ENCODE data around the gene GAB2. TPM values are rescaled to one million over a fixed set of nuclear protein-coding genes. Genes with fewer than 3 reads are reported as not detected.

GAB2 gene
- total and polyA plus RNA-seq, 2 of the 13 experiments (the other 11 are each of a cell fraction or from before 2014, with no cell fraction given), result 4.1 to 8.6 TPM

DNA sequence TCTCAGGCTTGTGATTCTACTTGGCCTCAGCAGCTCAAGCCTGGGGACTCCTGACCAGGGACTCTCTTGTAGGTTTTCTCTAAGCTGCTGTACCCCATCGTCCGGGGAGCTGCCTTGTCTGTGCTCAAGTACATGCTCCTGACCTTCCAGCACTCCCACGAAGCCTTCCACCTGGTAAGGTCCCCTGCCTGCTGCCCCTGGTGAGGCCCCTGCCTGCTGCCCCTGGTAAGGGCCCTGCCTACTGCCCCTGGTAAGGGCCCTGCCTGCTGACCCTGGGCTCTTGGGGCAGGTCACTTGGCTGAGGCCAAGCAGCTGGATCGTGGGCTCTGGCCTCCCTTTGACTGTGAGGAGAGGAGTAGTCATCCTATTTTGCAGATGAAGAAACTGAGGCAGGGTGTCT is 217.6 kb downstream of the GAB2 start:
- no peak for ATAC-seq
- intact Hi-C loops (cut with micrococcal nuclease; ENCODE audit: unreplicated experiment), result no loop called here
- no TSS peak for BruUV-seq (replicated peaks)

DNA sequence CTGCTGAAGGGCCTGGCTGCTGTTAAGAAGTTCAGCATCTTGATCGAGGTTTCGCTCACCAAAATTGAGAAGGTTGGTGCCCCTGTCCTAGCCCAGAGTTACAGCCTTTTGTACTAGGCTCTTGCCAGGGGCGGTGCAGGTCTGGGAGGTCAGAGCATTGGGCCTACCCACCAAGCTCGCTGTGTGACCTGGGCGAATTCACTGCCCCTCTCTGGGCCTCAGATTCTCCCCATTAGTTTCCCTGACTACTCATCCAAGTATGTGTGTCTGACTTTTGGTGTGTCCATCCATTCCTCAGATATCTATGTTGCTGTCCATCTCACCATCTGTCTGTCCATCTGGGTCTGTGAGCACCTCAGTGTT is 218.0 kb downstream of the GAB2 start:
- TF ChIP-seq ZNF768 (CRISPR knock-in tag; IDR thresholded peaks at IDR 0.05) (peak; percentile 92), ZNF713 (CRISPR knock-in tag; IDR thresholded peaks at IDR 0.05) (no peak)
- BruUV-seq (replicated peaks), result no TSS peak
- WGBS (ENCODE audit: low lambda C conversion rate), result no CpG with 5 or more reads among the region's 5 CpGs
- in situ Hi-C loops (cut with HindIII; ENCODE audit: extremely low pct_ligation_motif_present, low pct_unique_long_range_greater_than_20kb), result no loop called here
- Histone ChIP-seq H3K4me3 (replicated peaks in 1 of 3; ENCODE audit: insufficient read depth in 1 of 3, low read depth in 2 of 3, low read length in 3 of 3) (no peak overlapping the region), H3K4me2 (ENCODE audit: low read depth, low read length) (no peak overlapping the region), H2AFZ (ENCODE audit: low read length) (no peak overlapping the region), H4K20me1 (ENCODE audit: insufficient read depth, low read length) (no peaks in the 10 kb centered on the region), H3K36me3 (replicated peaks in 1 of 2; ENCODE audit: control insufficient read depth in 1 of 2, insufficient read depth in 2 of 2, low read length in 2 of 2) (peaks cover 12 to 32% of the 10 kb centered on the region in 2 experiments; a peak in 4 of 5 replicates), H3K9ac (ENCODE audit: insufficient read depth, low read depth, low read length) (no peak overlapping the region), H3K27me3 (ENCODE audit: control insufficient read depth in 1 of 2, insufficient read depth in 2 of 2, low read length in 2 of 2) (no peaks in the 10 kb centered on the region), H3K4me1 (ENCODE audit: insufficient read depth, low read length) (peaks cover 38% of the 10 kb centered on the region), H3K79me2 (ENCODE audit: insufficient read depth, low read length) (no peaks in the 10 kb centered on the region), H3K9me3 (ENCODE audit: low read length) (no peaks in the 10 kb centered on the region), H3K27ac (ENCODE audit: extremely low read length, insufficient read depth, low read length) (no peak overlapping the region)
- ChIA-PET POLR2A (no interaction called here), CTCF (ENCODE audit: low intra/inter-chr PET ratio, low total read pairs) (no interaction called here)
- DNase-seq (ENCODE audit: low spot score), result no peak
- no peak for FAIRE-seq
- intact Hi-C loops (cut with micrococcal nuclease; ENCODE audit: unreplicated experiment), result no loop called here
- no peak for ATAC-seq

More for the DNA sequence above, 217.6 kb downstream of the GAB2 start:
- peaks cover 34% of the 10 kb centered on the region for H3K4me1 ChIP-seq (ENCODE audit: insufficient read depth, low read length)
- FAIRE-seq (no peak), DNase-seq (ENCODE audit: low spot score) (no peak)
- no peak overlapping the region for H3K4me3 ChIP-seq (replicated peaks in 1 of 3; ENCODE audit: insufficient read depth in 1 of 3, low read depth in 2 of 3, low read length in 3 of 3)
- TF ChIP-seq BRD4 (CRISPR knock-in tag; IDR thresholded peaks at IDR 0.05), result no peak
- TF ChIP-seq TBL1XR1 (IDR thresholded peaks at IDR 0.05; ENCODE audit: borderline replicate concordance, low read length, partially characterized antibody), result no peak
- TF ChIP-seq ZNF747 (CRISPR knock-in tag; IDR thresholded peaks at IDR 0.05; ENCODE audit: borderline replicate concordance), result no peak
- no peak for TF ChIP-seq PLRG1 (conservative IDR thresholded peaks at IDR 0.05)
- no peak for TF ChIP-seq ZNF652 (CRISPR knock-in tag; IDR thresholded peaks at IDR 0.05; ENCODE audit: borderline replicate concordance, low read depth)
- no peak for TF ChIP-seq ZNF329 (CRISPR knock-in tag; IDR thresholded peaks at IDR 0.05; ENCODE audit: low read depth)
- POLR2A ChIA-PET, result no interaction called here
- no peaks in the 10 kb centered on the region for H3K79me2 ChIP-seq (ENCODE audit: insufficient read depth, low read length)
- H3K9me3 ChIP-seq (ENCODE audit: low read length), result no peaks in the 10 kb centered on the region
- 100% methylated on average over 3 of the region's 4 CpGs for WGBS (ENCODE audit: low lambda C conversion rate)
- H3K27me3 ChIP-seq (ENCODE audit: control insufficient read depth in 1 of 2, insufficient read depth in 2 of 2, low read length in 2 of 2), result no peaks in the 10 kb centered on the region
- H4K20me1 ChIP-seq (ENCODE audit: insufficient read depth, low read length), result no peaks in the 10 kb centered on the region
- no peak overlapping the region for H2AFZ ChIP-seq (ENCODE audit: low read length)
- no peak overlapping the region for H3K4me2 ChIP-seq (ENCODE audit: low read depth, low read length)
- CTCF ChIA-PET (ENCODE audit: low intra/inter-chr PET ratio, low total read pairs), result no interaction called here
- in situ Hi-C loops (cut with HindIII; ENCODE audit: extremely low pct_ligation_motif_present, low pct_unique_long_range_greater_than_20kb), result no loop called here
- no peak overlapping the region for H3K27ac ChIP-seq (ENCODE audit: extremely low read length, insufficient read depth, low read length)
- H3K9ac ChIP-seq (ENCODE audit: insufficient read depth, low read depth, low read length), result no peak overlapping the region
- peaks cover 12 to 34% of the 10 kb centered on the region in 2 experiments; a peak in 4 of 5 replicates for H3K36me3 ChIP-seq (replicated peaks in 1 of 2; ENCODE audit: control insufficient read depth in 1 of 2, insufficient read depth in 2 of 2, low read length in 2 of 2)
